Right atrium auricular region (tissue), 2 donors: ENCODE results near the gene ITIH1. TPM values are rescaled to one million over a fixed set of nuclear protein-coding genes. Genes with fewer than 3 reads are reported as not detected.

Source experiments
- DNase-seq: peaks from one replicate; pipeline ENCODE4 v3.0.0-alpha.2; 2019; ENCODE audit warnings: low spot score
- H3K27ac ChIP-seq, 2 donors: fragments of 200-600 bp; sonication (generic); 1 replicate in 1 of 2; 2 replicates in 1 of 2; pipeline ENCODE4 v1.5.1; 2016 to 2019
- H3K27me3 ChIP-seq, 2 donors: fragments of 200-600 bp; sonication (generic); one replicate each; pipeline versions ENCODE4 v1.5.1 to v1.6.0; 2017 to 2019
- H3K36me3 ChIP-seq: fragments of 200-600 bp; sonication (generic); one replicate; pipeline ENCODE4 v1.5.1; 2016
- H3K4me1 ChIP-seq, 2 donors: fragments of 200-600 bp; sonication (generic); one replicate each; pipeline versions ENCODE4 v1.5.1 to v1.6.0; 2017 to 2019
- H3K4me3 ChIP-seq, 2 donors: fragments of 200-600 bp; sonication (generic); 1 replicate in 1 of 2; 2 replicates in 1 of 2; pipeline ENCODE4 v1.5.1; 2017 to 2019; ENCODE audit warnings: mild to moderate bottlenecking in 1 of 2, moderate library complexity in 1 of 2
- H3K9me3 ChIP-seq, 2 donors: fragments of 200-600 bp; sonication (generic); one replicate each; pipeline ENCODE4 v1.5.1; 2019
- total RNA-seq, 2 donors: library from RNA; depleted of rRNA; stranded (reverse); fragments of >200 nt; gene quantifications; one replicate each; pipeline ENCODE4 v1.1.0, GENCODE V29; 2016
- TF ChIP-seq, protein P1 (sequence below), 2 donors: fragments of 200-600 bp; sonication (generic); IDR thresholded peaks; one replicate each; pipeline ENCODE4 v1.5.1; 2019; ENCODE audit warnings: antibody characterized with exemption in 2 of 2

Gene ITIH1
- total RNA-seq, 2 donors from 2014 or later = not detected

- H3K4me3 ChIP-seq = no peak overlapping the region
- H3K36me3 ChIP-seq = no peaks in the 10 kb centered on the region
- TF ChIP-seq, protein P1, sequence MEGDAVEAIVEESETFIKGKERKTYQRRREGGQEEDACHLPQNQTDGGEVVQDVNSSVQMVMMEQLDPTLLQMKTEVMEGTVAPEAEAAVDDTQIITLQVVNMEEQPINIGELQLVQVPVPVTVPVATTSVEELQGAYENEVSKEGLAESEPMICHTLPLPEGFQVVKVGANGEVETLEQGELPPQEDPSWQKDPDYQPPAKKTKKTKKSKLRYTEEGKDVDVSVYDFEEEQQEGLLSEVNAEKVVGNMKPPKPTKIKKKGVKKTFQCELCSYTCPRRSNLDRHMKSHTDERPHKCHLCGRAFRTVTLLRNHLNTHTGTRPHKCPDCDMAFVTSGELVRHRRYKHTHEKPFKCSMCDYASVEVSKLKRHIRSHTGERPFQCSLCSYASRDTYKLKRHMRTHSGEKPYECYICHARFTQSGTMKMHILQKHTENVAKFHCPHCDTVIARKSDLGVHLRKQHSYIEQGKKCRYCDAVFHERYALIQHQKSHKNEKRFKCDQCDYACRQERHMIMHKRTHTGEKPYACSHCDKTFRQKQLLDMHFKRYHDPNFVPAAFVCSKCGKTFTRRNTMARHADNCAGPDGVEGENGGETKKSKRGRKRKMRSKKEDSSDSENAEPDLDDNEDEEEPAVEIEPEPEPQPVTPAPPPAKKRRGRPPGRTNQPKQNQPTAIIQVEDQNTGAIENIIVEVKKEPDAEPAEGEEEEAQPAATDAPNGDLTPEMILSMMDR (IDR thresholded peaks at IDR 0.05) = no peak
- DNase-seq = no peak
- no peak overlapping the region for H3K27ac ChIP-seq
- H3K27me3 ChIP-seq = no peaks in the 10 kb centered on the region
- no peaks in the 10 kb centered on the region for H3K9me3 ChIP-seq
- no peaks in the 10 kb centered on the region for H3K4me1 ChIP-seq
These were observed 33.5 kb downstream of the ITIH1 start for GRCh38 chr3:52810923-52811322.

DNA sequence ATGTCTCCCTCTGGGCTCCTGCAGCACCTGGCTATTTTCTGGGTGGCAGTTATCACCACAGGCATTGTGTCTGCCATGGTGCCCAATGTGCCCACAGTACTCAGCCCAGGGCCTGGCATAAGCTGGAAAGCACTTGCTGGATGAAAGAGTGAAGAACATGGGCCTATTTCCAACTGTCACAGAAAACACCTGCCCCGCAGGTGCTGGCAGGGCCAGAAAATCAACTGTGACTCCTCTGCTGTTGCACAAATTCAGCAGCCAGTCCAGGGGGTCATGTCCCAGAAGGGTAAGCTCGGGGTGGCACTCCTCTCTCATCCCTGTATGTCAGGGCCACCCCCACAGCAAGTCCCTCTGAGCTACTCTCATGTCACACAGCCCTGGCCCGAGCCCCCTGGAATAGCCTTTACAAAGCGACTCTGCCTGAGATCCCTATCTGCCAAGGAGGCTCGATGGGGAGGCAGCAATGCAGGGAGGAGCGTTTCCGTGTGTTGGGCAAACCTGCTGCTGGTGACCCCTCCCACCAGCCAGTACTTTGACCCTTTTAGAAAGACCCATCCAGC, 34.1 kb downstream of the ITIH1 start:
- H3K27ac ChIP-seq = no peak overlapping the region
- no peak overlapping the region for H3K4me3 ChIP-seq
- no peaks in the 10 kb centered on the region for H3K4me1 ChIP-seq
- TF ChIP-seq, protein P1 (IDR thresholded peaks at IDR 0.05) = no peak
- H3K9me3 ChIP-seq = no peaks in the 10 kb centered on the region
- H3K27me3 ChIP-seq = no peaks in the 10 kb centered on the region
- DNase-seq = no peak
- H3K36me3 ChIP-seq = no peaks in the 10 kb centered on the region

DNA sequence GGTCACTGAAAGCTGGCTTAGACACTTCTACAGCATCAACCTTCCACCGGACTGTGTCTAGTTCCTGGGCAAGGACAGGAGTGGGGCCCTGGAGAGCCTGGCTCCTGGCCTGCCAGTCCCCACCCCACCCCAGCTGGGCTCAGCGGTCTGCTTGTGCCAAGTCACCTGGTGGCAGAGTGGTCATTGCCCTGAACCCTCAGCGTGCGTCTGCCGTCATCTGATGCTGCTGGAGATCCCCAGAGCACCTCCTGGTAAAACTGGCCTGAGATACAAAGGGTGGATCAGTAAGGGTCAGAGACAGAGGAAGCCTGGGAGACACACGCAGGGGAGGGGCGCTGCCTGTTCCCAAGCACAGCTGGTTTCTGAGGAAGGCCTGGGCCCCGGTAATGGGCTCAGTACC, 36.4 kb downstream of the ITIH1 start:
- H3K36me3 ChIP-seq = no peaks in the 10 kb centered on the region
- H3K4me3 ChIP-seq = no peak overlapping the region
- TF ChIP-seq, protein P1 (IDR thresholded peaks at IDR 0.05) = no peak
- H3K4me1 ChIP-seq = no peaks in the 10 kb centered on the region
- no peaks in the 10 kb centered on the region for H3K27me3 ChIP-seq
- H3K9me3 ChIP-seq = no peaks in the 10 kb centered on the region
- no peak for DNase-seq
- no peak overlapping the region for H3K27ac ChIP-seq

- no peaks in the 10 kb centered on the region for H3K4me1 ChIP-seq
- no peak for DNase-seq
- no peak overlapping the region for H3K4me3 ChIP-seq
- H3K27ac ChIP-seq = no peak overlapping the region
- no peaks in the 10 kb centered on the region for H3K27me3 ChIP-seq
- H3K36me3 ChIP-seq = no peaks in the 10 kb centered on the region
- TF ChIP-seq, protein P1 (IDR thresholded peaks at IDR 0.05) = no peak
- no peaks in the 10 kb centered on the region for H3K9me3 ChIP-seq
These were observed 38.8 kb downstream of the ITIH1 start for GRCh38 chr3:52816199-52816598.

GRCh38 chr3:52816654-52817053, 39.3 kb downstream of the ITIH1 start:
- Histone ChIP-seq H3K27me3 (no peaks in the 10 kb centered on the region), H3K27ac (no peak overlapping the region), H3K36me3 (no peaks in the 10 kb centered on the region), H3K4me1 (no peaks in the 10 kb centered on the region), H3K4me3 (no peak overlapping the region), H3K9me3 (no peaks in the 10 kb centered on the region)
- TF ChIP-seq, protein P1 (IDR thresholded peaks at IDR 0.05) = no peak
- DNase-seq = no peak

- no peak for DNase-seq
These were observed 39.8 kb downstream of the ITIH1 start for GRCh38 chr3:52817221-52817620.

More at GRCh38 chr3:52817221-52817620, 39.8 kb downstream of the ITIH1 start:
- no peaks in the 10 kb centered on the region for H3K27me3 ChIP-seq
- no peaks in the 10 kb centered on the region for H3K4me1 ChIP-seq
- H3K27ac ChIP-seq = no peak overlapping the region
- no peaks in the 10 kb centered on the region for H3K36me3 ChIP-seq
- no peak overlapping the region for H3K4me3 ChIP-seq
- TF ChIP-seq, protein P1 (IDR thresholded peaks at IDR 0.05) = no peak
- H3K9me3 ChIP-seq = no peaks in the 10 kb centered on the region
